KMS-11 (cell line): ENCODE data around the gene TAOK3.

Source experiments
- H2AFZ ChIP-seq: fragments of 200-600 bp; sonication (generic); 2 replicates; pipeline ENCODE4 v1.6.1; 2016; ENCODE audit warnings: antibody characterized with exemption, mixed run types, low read depth
- H3K27ac ChIP-seq: fragments of 200-600 bp; sonication (generic); 2 replicates; pipeline ENCODE4 v1.6.1; 2016; ENCODE audit warnings: mild to moderate bottlenecking, mixed run types
- H3K27me3 ChIP-seq: fragments of 200-600 bp; sonication (generic); 2 replicates; pipeline ENCODE4 v1.6.1; 2017; ENCODE audit warnings: mild to moderate bottlenecking, low read depth, mixed run types, moderate library complexity; ENCODE audit not compliant: insufficient read depth
- H3K36me3 ChIP-seq: fragments of 200-600 bp; sonication (generic); 2 replicates; pipeline ENCODE4 v1.6.1; 2017; ENCODE audit warnings: mild to moderate bottlenecking, mixed run types; ENCODE audit not compliant: insufficient read depth
- H3K4me1 ChIP-seq: fragments of 200-600 bp; sonication (generic); 2 replicates; pipeline ENCODE4 v1.6.1; 2016; ENCODE audit warnings: mild to moderate bottlenecking, low read depth, mixed run types; ENCODE audit not compliant: poor library complexity, severe bottlenecking
- H3K4me2 ChIP-seq: fragments of 200-600 bp; sonication (generic); 2 replicates; pipeline ENCODE4 v1.7.0; 2016; ENCODE audit warnings: mild to moderate bottlenecking, mixed run types
- H3K4me3 ChIP-seq: fragments of 200-600 bp; sonication (generic); IDR thresholded peaks from 2 replicates; pipeline ENCODE4 v1.6.1; 2017; ENCODE audit warnings: low read depth, low read length, mixed read lengths; ENCODE audit not compliant: insufficient read depth
- H3K79me2 ChIP-seq: fragments of 200-600 bp; sonication (generic); 2 replicates; pipeline ENCODE4 v1.6.1; 2016; ENCODE audit warnings: low read depth, mixed run types; ENCODE audit not compliant: insufficient read depth
- H3K9ac ChIP-seq: fragments of 200-600 bp; sonication (generic); 2 replicates; pipeline ENCODE4 v1.6.1; 2016; ENCODE audit warnings: mild to moderate bottlenecking, mixed run types
- H4K20me1 ChIP-seq: fragments of 200-600 bp; sonication (generic); 2 replicates; pipeline ENCODE4 v1.6.1; 2016; ENCODE audit warnings: mild to moderate bottlenecking, mixed run types; ENCODE audit not compliant: insufficient read depth
- TF ChIP-seq, protein P1 (sequence below): fragments of 200-600 bp; sonication (generic); conservative IDR thresholded peaks from 2 replicates; pipeline ENCODE4 v1.6.1; 2017; ENCODE audit warnings: low read depth, mild to moderate bottlenecking, antibody characterized with exemption, low read length, moderate library complexity, mixed read lengths

The TAOK3 gene

GRCh38 chr12:118188690-118189371 lies 183.9 kb downstream of the TAOK3 start:
- TF ChIP-seq, protein P1, sequence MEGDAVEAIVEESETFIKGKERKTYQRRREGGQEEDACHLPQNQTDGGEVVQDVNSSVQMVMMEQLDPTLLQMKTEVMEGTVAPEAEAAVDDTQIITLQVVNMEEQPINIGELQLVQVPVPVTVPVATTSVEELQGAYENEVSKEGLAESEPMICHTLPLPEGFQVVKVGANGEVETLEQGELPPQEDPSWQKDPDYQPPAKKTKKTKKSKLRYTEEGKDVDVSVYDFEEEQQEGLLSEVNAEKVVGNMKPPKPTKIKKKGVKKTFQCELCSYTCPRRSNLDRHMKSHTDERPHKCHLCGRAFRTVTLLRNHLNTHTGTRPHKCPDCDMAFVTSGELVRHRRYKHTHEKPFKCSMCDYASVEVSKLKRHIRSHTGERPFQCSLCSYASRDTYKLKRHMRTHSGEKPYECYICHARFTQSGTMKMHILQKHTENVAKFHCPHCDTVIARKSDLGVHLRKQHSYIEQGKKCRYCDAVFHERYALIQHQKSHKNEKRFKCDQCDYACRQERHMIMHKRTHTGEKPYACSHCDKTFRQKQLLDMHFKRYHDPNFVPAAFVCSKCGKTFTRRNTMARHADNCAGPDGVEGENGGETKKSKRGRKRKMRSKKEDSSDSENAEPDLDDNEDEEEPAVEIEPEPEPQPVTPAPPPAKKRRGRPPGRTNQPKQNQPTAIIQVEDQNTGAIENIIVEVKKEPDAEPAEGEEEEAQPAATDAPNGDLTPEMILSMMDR = no peak
- H3K27me3 ChIP-seq = no peaks in the 10 kb centered on the region
- no peak overlapping the region for H2AFZ ChIP-seq
- peaks cover 5% of the 10 kb centered on the region for H3K4me1 ChIP-seq
- H3K79me2 ChIP-seq = no peaks in the 10 kb centered on the region
- H3K4me2 ChIP-seq = no peak overlapping the region
- H3K4me3 ChIP-seq = no peak overlapping the region
- H3K27ac ChIP-seq = no peak overlapping the region
- H3K36me3 ChIP-seq = no peaks in the 10 kb centered on the region
- H4K20me1 ChIP-seq = no peaks in the 10 kb centered on the region
- no peak overlapping the region for H3K9ac ChIP-seq

GRCh38 chr12:118187751-118188435 lies 184.8 kb downstream of the TAOK3 start:
- TF ChIP-seq, protein P1 = no peak
- no peaks in the 10 kb centered on the region for H3K36me3 ChIP-seq
- H2AFZ ChIP-seq = no peak overlapping the region
- H3K27ac ChIP-seq = no peak overlapping the region
- H3K4me2 ChIP-seq = no peak overlapping the region
- H3K9ac ChIP-seq = no peak overlapping the region
- H3K27me3 ChIP-seq = no peaks in the 10 kb centered on the region
- peaks cover 12% of the 10 kb centered on the region for H3K4me1 ChIP-seq
- no peaks in the 10 kb centered on the region for H4K20me1 ChIP-seq
- no peak overlapping the region for H3K4me3 ChIP-seq
- H3K79me2 ChIP-seq = no peaks in the 10 kb centered on the region

DNA sequence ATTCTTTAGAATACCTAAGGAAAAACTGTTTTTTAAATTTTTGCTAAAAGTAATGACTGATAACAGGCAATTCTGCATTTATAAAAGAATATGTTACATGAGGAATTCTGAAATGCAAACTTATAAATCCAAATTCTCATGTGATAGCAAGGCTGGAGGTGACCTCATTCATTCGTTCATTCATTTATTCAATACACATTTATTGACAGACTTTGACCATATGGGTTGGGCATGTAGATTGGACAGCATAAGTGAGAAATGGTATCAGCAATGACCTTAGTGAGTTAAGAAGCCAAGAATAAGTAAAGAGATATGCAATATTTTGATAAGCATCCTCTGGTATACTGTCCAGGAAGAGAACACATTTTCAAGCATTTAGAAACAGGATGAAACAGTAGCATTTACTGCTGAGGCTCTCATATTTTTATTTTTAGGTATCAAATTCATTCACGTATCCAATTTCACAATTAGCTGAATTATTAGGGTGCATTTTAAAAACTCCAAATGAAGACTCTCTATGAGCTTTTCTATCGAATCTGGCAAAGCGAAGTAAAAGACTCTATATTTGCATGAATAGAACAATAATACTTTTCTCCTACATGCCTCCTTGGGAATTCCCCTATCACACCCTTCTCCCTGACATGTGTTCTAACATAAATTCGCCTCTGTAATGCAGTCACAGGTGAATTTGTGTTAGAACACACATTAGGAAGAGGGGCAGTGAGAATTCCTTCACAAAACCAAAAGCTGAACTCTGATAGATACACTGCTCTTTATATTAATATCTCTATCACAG lies 186.9 kb downstream of the TAOK3 start:
- Histone ChIP-seq H3K36me3 (no peaks in the 10 kb centered on the region), H3K27me3 (no peaks in the 10 kb centered on the region), H3K27ac (no peak overlapping the region), H3K79me2 (no peaks in the 10 kb centered on the region), H3K4me1 (peaks cover 13% of the 10 kb centered on the region), H3K4me2 (no peak overlapping the region), H3K9ac (no peak overlapping the region), H3K4me3 (no peak overlapping the region), H4K20me1 (no peaks in the 10 kb centered on the region), H2AFZ (no peak overlapping the region)
- TF ChIP-seq, protein P1 = no peak

GRCh38 chr12:118183711-118184110 lies 189.0 kb downstream of the TAOK3 start:
- H3K36me3 ChIP-seq = no peaks in the 10 kb centered on the region
- no peak overlapping the region for H3K27ac ChIP-seq
- H3K4me3 ChIP-seq = no peak overlapping the region
- no peak overlapping the region for H2AFZ ChIP-seq
- no peaks in the 10 kb centered on the region for H3K79me2 ChIP-seq
- no peak overlapping the region for H3K4me2 ChIP-seq
- no peak overlapping the region for H3K9ac ChIP-seq
- TF ChIP-seq, protein P1 = no peak
- H3K4me1 ChIP-seq = peaks cover 13% of the 10 kb centered on the region
- no peaks in the 10 kb centered on the region for H4K20me1 ChIP-seq
- no peaks in the 10 kb centered on the region for H3K27me3 ChIP-seq
